ENCODE results near the gene CDYL2. TPM values are rescaled to one million over a fixed set of nuclear protein-coding genes. Genes with fewer than 3 reads are reported as not detected.

The CDYL2 gene
- total and polyA plus RNA-seq, 7 donors, result 1.2 to 8.8 (median 2.5) TPM

DNA sequence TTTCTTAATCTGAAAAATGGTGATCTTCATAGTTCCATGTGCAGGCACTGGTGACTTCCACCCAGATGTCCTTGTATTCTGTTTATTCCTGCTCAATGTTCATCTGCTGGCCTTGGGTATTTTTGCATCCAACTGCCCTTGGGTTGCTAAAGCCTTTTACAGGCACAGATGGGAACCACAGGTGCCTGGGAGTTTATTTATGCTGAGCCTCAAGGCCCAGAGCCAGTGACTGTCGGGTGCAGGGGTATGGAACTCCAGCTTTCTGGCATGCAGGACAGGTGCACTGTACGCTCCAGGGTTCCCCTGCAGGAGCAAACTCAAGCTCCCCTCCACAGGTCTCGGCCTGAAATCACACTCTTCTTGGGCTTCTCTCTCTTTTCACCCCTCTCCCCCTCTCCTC is 241.3 kb downstream of the CDYL2 start:
- H3K36me3 ChIP-seq, result no peaks in the 10 kb centered on the region
- H3K27ac ChIP-seq, result no peak overlapping the region
- DNase-seq, result no peak
- H3K9me3 ChIP-seq, result no peaks in the 10 kb centered on the region
- intact Hi-C loops (cut with DNase I), result no loop called here
- WGBS, 2 donors, result 84 to 92% methylated on average over 3 of the region's 3 CpGs
- TF ChIP-seq POLR2A (IDR thresholded peaks at IDR 0.05), result no peak
- TF ChIP-seq EP300 (IDR thresholded peaks at IDR 0.05), result no peak
- TF ChIP-seq, protein P1, sequence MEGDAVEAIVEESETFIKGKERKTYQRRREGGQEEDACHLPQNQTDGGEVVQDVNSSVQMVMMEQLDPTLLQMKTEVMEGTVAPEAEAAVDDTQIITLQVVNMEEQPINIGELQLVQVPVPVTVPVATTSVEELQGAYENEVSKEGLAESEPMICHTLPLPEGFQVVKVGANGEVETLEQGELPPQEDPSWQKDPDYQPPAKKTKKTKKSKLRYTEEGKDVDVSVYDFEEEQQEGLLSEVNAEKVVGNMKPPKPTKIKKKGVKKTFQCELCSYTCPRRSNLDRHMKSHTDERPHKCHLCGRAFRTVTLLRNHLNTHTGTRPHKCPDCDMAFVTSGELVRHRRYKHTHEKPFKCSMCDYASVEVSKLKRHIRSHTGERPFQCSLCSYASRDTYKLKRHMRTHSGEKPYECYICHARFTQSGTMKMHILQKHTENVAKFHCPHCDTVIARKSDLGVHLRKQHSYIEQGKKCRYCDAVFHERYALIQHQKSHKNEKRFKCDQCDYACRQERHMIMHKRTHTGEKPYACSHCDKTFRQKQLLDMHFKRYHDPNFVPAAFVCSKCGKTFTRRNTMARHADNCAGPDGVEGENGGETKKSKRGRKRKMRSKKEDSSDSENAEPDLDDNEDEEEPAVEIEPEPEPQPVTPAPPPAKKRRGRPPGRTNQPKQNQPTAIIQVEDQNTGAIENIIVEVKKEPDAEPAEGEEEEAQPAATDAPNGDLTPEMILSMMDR (IDR thresholded peaks at IDR 0.05), result no peak
- no peak for TF ChIP-seq POLR2AphosphoS5 (IDR thresholded peaks at IDR 0.05)
- peaks cover 0 to 13% (median 5%) of the 10 kb centered on the region in 3 donors for H3K27me3 ChIP-seq
- H3K4me3 ChIP-seq, result no peak overlapping the region
- no peaks in the 10 kb centered on the region for H3K4me1 ChIP-seq

DNA sequence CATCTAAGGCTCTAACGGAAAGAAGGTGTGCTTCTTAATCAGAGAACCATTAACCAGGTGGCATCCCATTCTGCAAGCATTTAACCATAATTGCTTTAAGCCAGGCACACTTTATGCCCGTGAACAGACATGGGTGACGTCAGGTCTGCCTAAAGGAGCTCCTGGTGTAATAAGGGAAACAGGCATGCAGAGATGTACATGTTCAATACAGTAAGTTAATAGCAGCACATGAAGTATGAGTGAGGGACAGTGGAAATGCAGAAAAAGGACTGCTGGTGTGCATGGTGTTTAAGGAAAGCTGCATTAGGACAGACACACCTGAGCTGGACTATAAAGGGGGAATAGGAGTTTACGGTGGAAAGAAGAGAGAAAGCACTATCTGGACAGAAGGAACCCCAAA is 245.0 kb downstream of the CDYL2 start:
- 60 to 82% methylated on average over 4 of the region's 4 CpGs for WGBS, 2 donors
- DNase-seq, result no peak

DNA sequence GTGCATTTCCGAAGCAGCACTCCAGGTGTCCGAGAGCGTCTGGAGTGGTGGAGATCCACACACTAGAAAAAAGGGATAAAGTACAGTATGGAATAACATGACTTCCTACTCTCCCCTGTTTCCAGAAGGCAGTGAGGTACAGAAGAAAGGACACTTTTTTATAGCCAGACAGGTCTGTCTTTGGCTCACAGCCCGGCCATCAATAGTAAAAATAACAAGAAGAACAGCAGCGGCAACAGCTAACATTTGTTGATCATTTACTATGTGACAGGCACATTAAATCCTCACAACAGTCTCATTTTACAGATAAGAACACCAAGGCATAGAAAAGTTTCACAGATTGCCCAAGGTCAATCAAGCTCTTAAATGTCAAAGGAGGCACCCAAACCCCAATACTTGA is 247.4 kb downstream of the CDYL2 start:
- no peak for TF ChIP-seq POLR2A (IDR thresholded peaks at IDR 0.05)
- TF ChIP-seq, protein P1 (IDR thresholded peaks at IDR 0.05), result no peak
- no peak for TF ChIP-seq POLR2AphosphoS5 (IDR thresholded peaks at IDR 0.05)
- TF ChIP-seq EP300 (IDR thresholded peaks at IDR 0.05), result no peak
- H3K4me3 ChIP-seq, result no peak overlapping the region
- 20 to 72% methylated on average over 5 of the region's 5 CpGs for WGBS, 2 donors
- no peaks in the 10 kb centered on the region for H3K4me1 ChIP-seq
- H3K27ac ChIP-seq, result no peak overlapping the region
- DNase-seq, result no peak
- no peaks in the 10 kb centered on the region for H3K9me3 ChIP-seq
- intact Hi-C loops (cut with DNase I), result no loop called here
- H3K36me3 ChIP-seq, result no peaks in the 10 kb centered on the region
- H3K27me3 ChIP-seq, result peaks cover 0 to 5% (median 0%) of the 10 kb centered on the region in 3 donors

More for the DNA sequence above, 245.0 kb downstream of the CDYL2 start:
- Histone ChIP-seq H3K27ac (no peak overlapping the region), H3K4me1 (no peaks in the 10 kb centered on the region), H3K36me3 (no peaks in the 10 kb centered on the region), H3K27me3 (peaks cover 0 to 7% (median 0%) of the 10 kb centered on the region in 3 donors), H3K9me3 (no peaks in the 10 kb centered on the region), H3K4me3 (no peak overlapping the region)
- TF ChIP-seq EP300 (IDR thresholded peaks at IDR 0.05), result no peak
- no peak for TF ChIP-seq POLR2AphosphoS5 (IDR thresholded peaks at IDR 0.05)
- TF ChIP-seq, protein P1 (IDR thresholded peaks at IDR 0.05), result no peak
- TF ChIP-seq POLR2A (IDR thresholded peaks at IDR 0.05), result no peak
- intact Hi-C loops (cut with DNase I), result no loop called here

DNA sequence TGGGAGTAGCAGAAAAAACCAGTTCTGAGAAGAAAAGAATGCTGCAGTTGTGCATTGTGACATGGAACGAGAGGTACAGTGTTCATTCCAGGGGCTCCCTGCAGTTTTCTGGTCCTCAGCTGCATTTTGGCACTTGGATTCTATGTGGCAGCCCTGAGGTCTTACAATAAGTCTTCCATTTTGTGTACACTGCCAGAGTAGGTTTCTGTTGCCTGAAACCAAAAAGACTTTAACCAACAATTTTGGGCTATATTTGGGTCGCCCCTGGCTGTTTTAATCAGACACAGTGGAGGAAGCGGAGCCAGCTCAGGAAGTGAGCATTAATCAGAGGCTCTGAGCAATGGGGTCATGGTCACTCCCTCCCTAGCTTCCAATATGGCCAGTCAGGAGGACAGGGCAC is 247.9 kb downstream of the CDYL2 start:
- 57 to 85% methylated on average over 3 of the region's 3 CpGs for WGBS, 2 donors
- Histone ChIP-seq H3K27me3 (peaks cover 0 to 10% (median 0%) of the 10 kb centered on the region in 3 donors), H3K4me1 (no peaks in the 10 kb centered on the region), H3K9me3 (no peaks in the 10 kb centered on the region), H3K36me3 (no peaks in the 10 kb centered on the region), H3K27ac (no peak overlapping the region), H3K4me3 (no peak overlapping the region)
- no peak for DNase-seq
- intact Hi-C loops (cut with DNase I), result no loop called here
- TF ChIP-seq EP300 (IDR thresholded peaks at IDR 0.05) (no peak), POLR2A (IDR thresholded peaks at IDR 0.05) (no peak), POLR2AphosphoS5 (IDR thresholded peaks at IDR 0.05) (no peak)
- TF ChIP-seq, protein P1 (IDR thresholded peaks at IDR 0.05), result no peak

DNA sequence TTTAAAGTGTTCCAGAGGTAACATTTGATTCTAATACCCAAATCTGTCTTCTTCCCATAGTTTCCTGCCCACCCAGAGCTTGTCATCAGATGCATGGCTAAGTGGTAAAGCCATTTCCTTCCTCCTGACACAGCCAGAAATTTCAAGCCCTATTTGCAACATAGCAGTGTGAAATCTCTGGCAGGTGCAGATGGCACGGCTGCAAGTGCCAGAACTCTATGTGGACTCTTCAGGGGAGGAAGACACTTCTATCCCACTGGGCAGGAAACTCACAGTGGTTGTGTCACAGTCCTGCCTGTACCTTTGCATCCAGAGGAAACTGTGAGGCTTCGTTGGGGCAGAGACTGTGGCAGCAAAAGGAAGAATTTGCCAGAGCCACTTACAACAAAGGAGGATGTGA is 250.4 kb downstream of the CDYL2 start:
- Histone ChIP-seq H3K4me3 (no peak overlapping the region), H3K9me3 (no peaks in the 10 kb centered on the region), H3K4me1 (no peaks in the 10 kb centered on the region), H3K27me3 (peaks cover 0 to 17% (median 0%) of the 10 kb centered on the region in 3 donors), H3K27ac (no peak overlapping the region), H3K36me3 (no peaks in the 10 kb centered on the region)
- 8 to 35% methylated on average over 2 of the region's 2 CpGs for WGBS, 2 donors
- TF ChIP-seq POLR2A (IDR thresholded peaks at IDR 0.05), result no peak
- no peak for TF ChIP-seq POLR2AphosphoS5 (IDR thresholded peaks at IDR 0.05)
- TF ChIP-seq, protein P1 (IDR thresholded peaks at IDR 0.05), result no peak
- TF ChIP-seq EP300 (IDR thresholded peaks at IDR 0.05), result no peak
- intact Hi-C loops (cut with DNase I), result no loop called here
- no peak for DNase-seq
